ENCODE results near the gene SLIT3.
A peak's percentile ranks its signal among the peaks of the same experiment; 100 is the strongest.

Gene SLIT3

DNA sequence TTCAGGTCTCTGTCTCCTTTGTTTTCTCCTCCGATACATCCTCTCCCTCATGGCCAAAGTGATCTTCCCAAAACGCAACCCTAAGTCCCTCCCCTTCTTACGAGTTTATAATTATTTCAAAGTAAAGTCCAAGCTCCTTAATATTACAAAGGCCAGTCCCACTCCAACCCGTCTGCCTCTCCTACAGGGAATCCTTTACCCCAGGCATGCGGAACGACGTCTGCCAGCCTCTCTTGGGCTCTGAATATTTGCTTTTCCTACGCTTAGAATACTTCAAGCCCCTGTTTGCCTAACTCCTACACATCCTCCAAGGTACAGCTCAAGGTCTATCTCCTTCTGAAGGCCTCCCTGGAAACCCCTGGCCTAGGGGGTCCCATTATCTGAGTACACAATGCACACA, 246.4 kb downstream of the SLIT3 start:
- ATAC-seq = no peak
- TF ChIP-seq CSDC2 (CRISPR knock-in tag; IDR thresholded peaks at IDR 0.05) = no peak
- TF ChIP-seq ZNF70 (CRISPR knock-in tag; IDR thresholded peaks at IDR 0.05) = no peak
- no peak for TF ChIP-seq GLIS3 (CRISPR knock-in tag; IDR thresholded peaks at IDR 0.05)
- TF ChIP-seq ZFP30 (CRISPR knock-in tag; IDR thresholded peaks at IDR 0.05) = no peak
- TF ChIP-seq RARB (CRISPR knock-in tag; IDR thresholded peaks at IDR 0.05) = no peak
- TF ChIP-seq ARNTL (CRISPR knock-in tag; IDR thresholded peaks at IDR 0.05; ENCODE audit: borderline replicate concordance, low read depth) = no peak
- no peak for TF ChIP-seq ZC3H10 (CRISPR knock-in tag; IDR thresholded peaks at IDR 0.05)
- TF ChIP-seq ZFP3 (CRISPR knock-in tag; IDR thresholded peaks at IDR 0.05) = no peak
- no peak for TF ChIP-seq ZNF565 (CRISPR knock-in tag; conservative IDR thresholded peaks at IDR 0.05; ENCODE audit: low read depth)
- no peak for TF ChIP-seq POU6F1 (CRISPR knock-in tag; IDR thresholded peaks at IDR 0.05; ENCODE audit: borderline replicate concordance, low read depth)
- no peak for TF ChIP-seq TSHZ2 (CRISPR knock-in tag; IDR thresholded peaks at IDR 0.05)
- TF ChIP-seq, protein P1, sequence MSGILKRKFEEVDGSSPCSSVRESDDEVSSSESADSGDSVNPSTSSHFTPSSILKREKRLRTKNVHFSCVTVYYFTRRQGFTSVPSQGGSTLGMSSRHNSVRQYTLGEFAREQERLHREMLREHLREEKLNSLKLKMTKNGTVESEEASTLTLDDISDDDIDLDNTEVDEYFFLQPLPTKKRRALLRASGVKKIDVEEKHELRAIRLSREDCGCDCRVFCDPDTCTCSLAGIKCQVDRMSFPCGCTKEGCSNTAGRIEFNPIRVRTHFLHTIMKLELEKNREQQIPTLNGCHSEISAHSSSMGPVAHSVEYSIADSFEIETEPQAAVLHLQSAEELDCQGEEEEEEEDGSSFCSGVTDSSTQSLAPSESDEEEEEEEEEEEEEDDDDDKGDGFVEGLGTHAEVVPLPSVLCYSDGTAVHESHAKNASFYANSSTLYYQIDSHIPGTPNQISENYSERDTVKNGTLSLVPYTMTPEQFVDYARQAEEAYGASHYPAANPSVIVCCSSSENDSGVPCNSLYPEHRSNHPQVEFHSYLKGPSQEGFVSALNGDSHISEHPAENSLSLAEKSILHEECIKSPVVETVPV (CRISPR knock-in tag; IDR thresholded peaks at IDR 0.05) = no peak
- no peak for TF ChIP-seq OSR1 (CRISPR knock-in tag; IDR thresholded peaks at IDR 0.05)
- TF ChIP-seq, protein P2, sequence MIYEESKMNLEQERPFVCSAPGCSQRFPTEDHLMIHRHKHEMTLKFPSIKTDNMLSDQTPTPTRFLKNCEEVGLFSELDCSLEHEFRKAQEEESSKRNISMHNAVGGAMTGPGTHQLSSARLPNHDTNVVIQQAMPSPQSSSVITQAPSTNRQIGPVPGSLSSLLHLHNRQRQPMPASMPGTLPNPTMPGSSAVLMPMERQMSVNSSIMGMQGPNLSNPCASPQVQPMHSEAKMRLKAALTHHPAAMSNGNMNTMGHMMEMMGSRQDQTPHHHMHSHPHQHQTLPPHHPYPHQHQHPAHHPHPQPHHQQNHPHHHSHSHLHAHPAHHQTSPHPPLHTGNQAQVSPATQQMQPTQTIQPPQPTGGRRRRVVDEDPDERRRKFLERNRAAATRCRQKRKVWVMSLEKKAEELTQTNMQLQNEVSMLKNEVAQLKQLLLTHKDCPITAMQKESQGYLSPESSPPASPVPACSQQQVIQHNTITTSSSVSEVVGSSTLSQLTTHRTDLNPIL (CRISPR knock-in tag; IDR thresholded peaks at IDR 0.05; ENCODE audit: low read depth) = no peak
- no peak for TF ChIP-seq ZNF8 (CRISPR knock-in tag; IDR thresholded peaks at IDR 0.05)
- TF ChIP-seq ISL1 (CRISPR knock-in tag; IDR thresholded peaks at IDR 0.05) = no peak
- no peak for TF ChIP-seq TOX (CRISPR knock-in tag; IDR thresholded peaks at IDR 0.05; ENCODE audit: borderline replicate concordance)
- TF ChIP-seq ESRRG (CRISPR knock-in tag; IDR thresholded peaks at IDR 0.05) = no peak
- TF ChIP-seq BACH2 (CRISPR knock-in tag; IDR thresholded peaks at IDR 0.05; ENCODE audit: borderline replicate concordance) = no peak

GRCh38 chr5:169052207-169052606, 248.7 kb downstream of the SLIT3 start:
- TF ChIP-seq BACH2 (CRISPR knock-in tag; IDR thresholded peaks at IDR 0.05; ENCODE audit: borderline replicate concordance) (no peak), GLIS3 (CRISPR knock-in tag; IDR thresholded peaks at IDR 0.05) (no peak), ZNF70 (CRISPR knock-in tag; IDR thresholded peaks at IDR 0.05) (no peak), ZNF565 (CRISPR knock-in tag; conservative IDR thresholded peaks at IDR 0.05; ENCODE audit: low read depth) (no peak), ZNF8 (CRISPR knock-in tag; IDR thresholded peaks at IDR 0.05) (no peak), POU6F1 (CRISPR knock-in tag; IDR thresholded peaks at IDR 0.05; ENCODE audit: borderline replicate concordance, low read depth) (no peak), ESRRG (CRISPR knock-in tag; IDR thresholded peaks at IDR 0.05) (no peak), ZFP3 (CRISPR knock-in tag; IDR thresholded peaks at IDR 0.05) (no peak), SNAI2 (CRISPR knock-in tag; IDR thresholded peaks at IDR 0.05) (no peak), ISL1 (CRISPR knock-in tag; IDR thresholded peaks at IDR 0.05) (no peak), TOX (CRISPR knock-in tag; IDR thresholded peaks at IDR 0.05; ENCODE audit: borderline replicate concordance) (no peak), TCF4 (CRISPR knock-in tag; IDR thresholded peaks at IDR 0.05; ENCODE audit: borderline replicate concordance) (no peak), ZFP30 (CRISPR knock-in tag; IDR thresholded peaks at IDR 0.05) (no peak), CSDC2 (CRISPR knock-in tag; IDR thresholded peaks at IDR 0.05) (no peak), OSR1 (CRISPR knock-in tag; IDR thresholded peaks at IDR 0.05) (no peak), ZC3H10 (CRISPR knock-in tag; IDR thresholded peaks at IDR 0.05) (no peak), PPARA (CRISPR knock-in tag; IDR thresholded peaks at IDR 0.05; ENCODE audit: borderline replicate concordance) (no peak), PATZ1 (CRISPR knock-in tag; IDR thresholded peaks at IDR 0.05; ENCODE audit: borderline replicate concordance) (no peak)
- ATAC-seq = peak; percentile 26; the same call in 2 of the 3 replicates

All from SK-N-SH treated with all-trans-retinoic acid at 6 μM for 48 hours (cell line).